Measurements from ENCODE around the gene GUCY1A1. TPM values are rescaled to one million over a fixed set of nuclear protein-coding genes. Genes with fewer than 3 reads are reported as not detected.
"Not testable (repeated sequence)": the region's sequence is repeated elsewhere in the genome, so short reads cannot be mapped to it uniquely, and the experiment has no call there.

The GUCY1A1 gene
- not detected in 2 replicates for total RNA-seq

GRCh38 chr4:155666344-155667221, at the start of gene GUCY1A1:
GUCY1A1 (plus strand) TSS chr4:155666848; CDS start chr4:155696868, 30,020 bp downstream.
- intact Hi-C loops (cut with micrococcal nuclease): loop anchor here (5.0 to 10.0 kb wide), 2 partner anchors 91 to 222 kb away; partner anchors contain the start of gene GUCY1B1

- intact Hi-C loops (cut with micrococcal nuclease): no loop called here
These were observed 49.4 kb upstream of the GUCY1A1 start for GRCh38 chr4:155617296-155617695.

- intact Hi-C loops (cut with micrococcal nuclease): no loop called here
These were observed 48.3 kb upstream of the GUCY1A1 start for GRCh38 chr4:155618183-155618838.

GRCh38 chr4:155620637-155621036, 46.0 kb upstream of the GUCY1A1 start:
- intact Hi-C loops (cut with micrococcal nuclease): no loop called here

- intact Hi-C loops (cut with micrococcal nuclease): no loop called here
These were observed 42.2 kb upstream of the GUCY1A1 start for GRCh38 chr4:155624478-155624877.

- intact Hi-C loops (cut with micrococcal nuclease): no loop called here
These were observed 40.1 kb upstream of the GUCY1A1 start for GRCh38 chr4:155626561-155626960.

- intact Hi-C loops (cut with micrococcal nuclease): no loop called here
These were observed 37.3 kb upstream of the GUCY1A1 start for GRCh38 chr4:155629183-155629825.

GRCh38 chr4:155629956-155630355, 36.7 kb upstream of the GUCY1A1 start:
- intact Hi-C loops (cut with micrococcal nuclease): no loop called here

- intact Hi-C loops (cut with micrococcal nuclease): no loop called here
These were observed 34.3 kb upstream of the GUCY1A1 start for GRCh38 chr4:155632310-155632840.

GRCh38 chr4:155638195-155638965, 28.3 kb upstream of the GUCY1A1 start:
- intact Hi-C loops (cut with micrococcal nuclease): no loop called here

GRCh38 chr4:155639704-155640523, 26.7 kb upstream of the GUCY1A1 start:
- intact Hi-C loops (cut with micrococcal nuclease): loop anchor here (1.0 kb wide), 1 partner anchor 57 kb away; no protein-coding TSS in a partner anchor

- intact Hi-C loops (cut with micrococcal nuclease): no loop called here
These were observed 25.9 kb upstream of the GUCY1A1 start for GRCh38 chr4:155640751-155641150.

GRCh38 chr4:155643087-155643486, 23.6 kb upstream of the GUCY1A1 start:
- intact Hi-C loops (cut with micrococcal nuclease): no loop called here

GRCh38 chr4:155646001-155646400, 20.6 kb upstream of the GUCY1A1 start:
- intact Hi-C loops (cut with micrococcal nuclease): no loop called here

- intact Hi-C loops (cut with micrococcal nuclease): not testable (repeated sequence)
These were observed 15.9 kb upstream of the GUCY1A1 start for GRCh38 chr4:155650785-155651184.

GRCh38 chr4:155653052-155653451, 13.6 kb upstream of the GUCY1A1 start:
- intact Hi-C loops (cut with micrococcal nuclease): no loop called here

- intact Hi-C loops (cut with micrococcal nuclease): no loop called here
These were observed 10.6 kb upstream of the GUCY1A1 start for GRCh38 chr4:155656025-155656424.

- intact Hi-C loops (cut with micrococcal nuclease): no loop called here
These were observed 9.5 kb upstream of the GUCY1A1 start for GRCh38 chr4:155657169-155657568.

GRCh38 chr4:155657985-155658680, 8.5 kb upstream of the GUCY1A1 start:
- intact Hi-C loops (cut with micrococcal nuclease): no loop called here

Measured in T-helper 1 cell treated with Interleukin-12 subunit alpha and Interleukin-12 subunit beta and Interleukin-4 antibody, amounts not matched to agents 30 ng/mL and 1 ng/mL, for 36 hours (primary cell).